Neuronal stem cell (in vitro differentiated cells): ENCODE results near the gene RMDN3. TPM values are rescaled to one million over a fixed set of nuclear protein-coding genes. Genes with fewer than 3 reads are reported as not detected.

Source experiments
- DNase-seq: peaks from one replicate; pipeline ENCODE4 v3.0.0-alpha.2; 2013; ENCODE audit warnings: low spot score
- H2AFZ ChIP-seq: one replicate; pipeline ENCODE4 v1.6.1; 2013; ENCODE audit warnings: mild to moderate bottlenecking, low read length, inconsistent platforms
- H2AK5ac ChIP-seq: 2 replicates; pipeline ENCODE4 v1.6.1; 2013; ENCODE audit warnings: low read depth, mild to moderate bottlenecking, inconsistent platforms, low read length, moderate library complexity, mixed read lengths
- H2BK120ac ChIP-seq: 2 replicates; pipeline ENCODE4 v1.6.1; 2013; ENCODE audit warnings: low read depth, mild to moderate bottlenecking, inconsistent platforms, low read length, moderate library complexity, mixed read lengths
- H2BK12ac ChIP-seq: one replicate; pipeline ENCODE4 v1.6.1; 2013; ENCODE audit warnings: low read length, inconsistent platforms
- H2BK15ac ChIP-seq: 2 replicates; pipeline ENCODE4 v1.6.1; 2013; ENCODE audit warnings: mild to moderate bottlenecking, low read length, inconsistent platforms, mixed read lengths
- H2BK5ac ChIP-seq: one replicate; pipeline ENCODE4 v1.6.1; 2013; ENCODE audit warnings: inconsistent platforms, mild to moderate bottlenecking, low read length, moderate library complexity
- H3K14ac ChIP-seq: one replicate; pipeline ENCODE4 v1.6.1; 2013; ENCODE audit warnings: low read length, inconsistent platforms
- H3K18ac ChIP-seq: 2 replicates; pipeline ENCODE4 v1.6.1; 2013; ENCODE audit warnings: low read length, inconsistent platforms
- H3K23ac ChIP-seq: 2 replicates; pipeline ENCODE4 v1.6.1; 2013; ENCODE audit warnings: low read depth, mild to moderate bottlenecking, mixed read lengths, low read length, inconsistent platforms; ENCODE audit not compliant: poor library complexity
- H3K27ac ChIP-seq: replicated peaks from 3 replicates; pipeline ENCODE4 v1.5.1; 2013; ENCODE audit warnings: low read length, inconsistent platforms
- H3K27me3 ChIP-seq, 3 experiments: 2 replicates each; pipeline ENCODE4 v1.6.1; 2013; ENCODE audit warnings: low read length in 3 of 3, mild to moderate bottlenecking in 2 of 3, inconsistent platforms in 1 of 3, low read depth in 1 of 3, mixed read lengths in 1 of 3, moderate library complexity in 1 of 3; ENCODE audit not compliant: control insufficient read depth in 3 of 3, insufficient read depth in 3 of 3
- H3K36me3 ChIP-seq, 2 donors: replicated peaks in 1 of 2; 2 replicates each; pipeline ENCODE4 v1.6.1; 2013; ENCODE audit warnings: low read length in 2 of 2; ENCODE audit not compliant: control insufficient read depth in 2 of 2, insufficient read depth in 2 of 2
- H3K4ac ChIP-seq: 2 replicates; pipeline ENCODE4 v1.6.1; 2013; ENCODE audit warnings: inconsistent platforms, mild to moderate bottlenecking, low read length, moderate library complexity
- H3K4me1 ChIP-seq, 2 donors: 1 replicate in 1 of 2; 2 replicates in 1 of 2; pipeline ENCODE4 v1.6.1; 2013; ENCODE audit warnings: low read length in 2 of 2, low read depth in 1 of 2; ENCODE audit not compliant: control insufficient read depth in 2 of 2, insufficient read depth in 1 of 2
- H3K4me2 ChIP-seq: one replicate; pipeline ENCODE4 v1.6.1; 2013; ENCODE audit warnings: mild to moderate bottlenecking, low read length, inconsistent platforms; ENCODE audit not compliant: insufficient read depth, poor library complexity, severe bottlenecking
- H3K4me3 ChIP-seq, 2 donors: 2 replicates each; pipeline ENCODE4 v1.5.1; 2013; ENCODE audit warnings: low read length in 2 of 2, mild to moderate bottlenecking in 2 of 2, inconsistent platforms in 1 of 2, moderate library complexity in 1 of 2
- H3K79me1 ChIP-seq: one replicate; pipeline ENCODE4 v1.6.1; 2013; ENCODE audit warnings: low read depth, mild to moderate bottlenecking, inconsistent platforms, low read length, moderate library complexity
- H3K9ac ChIP-seq: one replicate; pipeline ENCODE4 v1.6.1; 2013; ENCODE audit warnings: mild to moderate bottlenecking, low read depth, low read length, inconsistent platforms; ENCODE audit not compliant: poor library complexity
- H3K9me3 ChIP-seq, 2 donors: replicated peaks in 1 of 2; 2 replicates each; pipeline versions ENCODE3 to v1.6.1; 2013; ENCODE audit warnings: low read length in 2 of 2, mild to moderate bottlenecking in 2 of 2, inconsistent platforms in 1 of 2, low read depth in 1 of 2, mixed read lengths in 1 of 2, moderate library complexity in 1 of 2; ENCODE audit not compliant: control insufficient read depth in 2 of 2, insufficient read depth in 1 of 2
- H4K8ac ChIP-seq: one replicate; pipeline ENCODE4 v1.6.1; 2013; ENCODE audit warnings: low read depth, mild to moderate bottlenecking, inconsistent platforms, low read length, moderate library complexity
- H4K91ac ChIP-seq: one replicate; pipeline ENCODE4 v1.6.1; 2013; ENCODE audit warnings: low read length, low read depth, mild to moderate bottlenecking, inconsistent platforms; ENCODE audit not compliant: poor library complexity
- WGBS, 2 donors: extraction: QIAGEN DNeasy Blood & Tissue Kit; methylation state at CpG; one replicate each; pipeline ENCODE4 v1.1.7; 2013; ENCODE audit warnings: missing lambda C conversion rate in 2 of 2, mixed read lengths in 1 of 2; ENCODE audit not compliant: insufficient read length in 2 of 2, insufficient replicate concordance in 1 of 2; ENCODE audit errors: extremely low coverage in 2 of 2; 5-methylcytosine and 5-hydroxymethylcytosine counted together
- polyA plus RNA-seq, 2 experiments: library from polyadenylated mRNA; stranded (reverse); fragments of 200-250 nt; gene quantifications; one replicate each; pipeline ENCODE4 v1.2.3, GENCODE V29; 2013

The RMDN3 gene
- polyA plus RNA-seq (2013, experiment 1 of 2), result 9.7 TPM
- 9.2 TPM for polyA plus RNA-seq (2013, experiment 2 of 2)

GRCh38 chr15:40754883-40755811 lies at the start of gene RMDN3:
Gene RMDN3 (minus strand): TSS chr15:40755254. CDS start chr15:40754783, 471 bp downstream.
- Histone ChIP-seq H3K4me3 (peak within 1 kb of the TSS; percentile 86 to 94), H2BK15ac (no peak within 1 kb of the TSS), H2AFZ (peak within 1 kb of the TSS; percentile 94), H3K4ac (peak within 1 kb of the TSS; percentile 84), H3K4me2 (peak within 1 kb of the TSS; percentile 83), H3K9ac (peak within 1 kb of the TSS; percentile 86), H3K14ac (peak within 1 kb of the TSS; percentile 71), H2BK120ac (no peak within 1 kb of the TSS), H3K18ac (peak within 1 kb of the TSS; percentile 99), H3K4me1 (peaks cover 4 to 8% of the 10 kb centered on the region in 2 donors), H3K79me1 (peaks cover 8% of the 10 kb centered on the region), H3K27ac (peak within 1 kb of the TSS; percentile 92), H3K9me3 (no peaks in the 10 kb centered on the region), H3K27me3 (no peaks in the 10 kb centered on the region), H3K36me3 (peaks cover 7 to 23% of the 10 kb centered on the region in 2 donors), H4K91ac (no peak within 1 kb of the TSS), H2BK12ac (peak within 1 kb of the TSS; percentile 22), H2AK5ac (no peak within 1 kb of the TSS), H2BK5ac (peak within 1 kb of the TSS; percentile 53), H3K23ac (peak within 1 kb of the TSS; percentile 89), H4K8ac (no peak within 1 kb of the TSS)
- no CpG with 5 or more reads among the region's 66 CpGs for WGBS, 2 donors
- DNase-seq, result peak; percentile 96

- Histone ChIP-seq H3K4ac (no peak overlapping the region), H2AFZ (no peak overlapping the region), H3K27ac (no peak overlapping the region), H3K9ac (no peak overlapping the region), H3K79me1 (no peaks in the 10 kb centered on the region), H4K8ac (no peak overlapping the region), H3K4me2 (no peak overlapping the region), H3K36me3 (peaks cover 0 to 12% of the 10 kb centered on the region in 2 donors), H2BK12ac (no peak overlapping the region), H2BK120ac (no peak overlapping the region), H2BK5ac (no peak overlapping the region), H2BK15ac (no peak overlapping the region), H3K9me3 (no peaks in the 10 kb centered on the region), H3K27me3 (no peaks in the 10 kb centered on the region), H3K18ac (no peak overlapping the region), H4K91ac (no peak overlapping the region), H2AK5ac (no peak overlapping the region), H3K14ac (no peak overlapping the region), H3K4me3 (no peak overlapping the region), H3K23ac (no peak overlapping the region), H3K4me1 (peaks cover 5% of the 10 kb centered on the region in 2 donors)
- no CpG with 5 or more reads among the region's 1 CpG for WGBS, 2 donors
- no peak for DNase-seq
Measured at GRCh38 chr15:40803688-40804087, 48.6 kb upstream of the RMDN3 start.

GRCh38 chr15:40803076-40803475 lies 48.0 kb upstream of the RMDN3 start:
- Histone ChIP-seq H4K8ac (no peak overlapping the region), H2BK120ac (no peak overlapping the region), H2BK15ac (no peak overlapping the region), H2BK12ac (no peak overlapping the region), H3K36me3 (peaks cover 0 to 12% of the 10 kb centered on the region in 2 donors), H3K23ac (no peak overlapping the region), H3K27me3 (no peaks in the 10 kb centered on the region), H3K18ac (no peak overlapping the region), H2BK5ac (no peak overlapping the region), H3K9ac (no peak overlapping the region), H3K14ac (no peak overlapping the region), H3K79me1 (no peaks in the 10 kb centered on the region), H3K4me3 (no peak overlapping the region), H3K4me2 (no peak overlapping the region), H2AFZ (no peak overlapping the region), H3K4me1 (peaks cover 4 to 11% of the 10 kb centered on the region in 2 donors), H2AK5ac (no peak overlapping the region), H3K27ac (no peak overlapping the region), H3K9me3 (no peaks in the 10 kb centered on the region), H4K91ac (no peak overlapping the region), H3K4ac (no peak overlapping the region)
- WGBS, 2 donors, result no CpG with 5 or more reads among the region's 2 CpGs
- no peak for DNase-seq

- Histone ChIP-seq H3K9ac (no peak overlapping the region), H2AK5ac (no peak overlapping the region), H3K79me1 (no peaks in the 10 kb centered on the region), H4K8ac (no peak overlapping the region), H3K27ac (no peak overlapping the region), H3K27me3 (no peaks in the 10 kb centered on the region), H3K14ac (no peak overlapping the region), H2BK120ac (no peak overlapping the region), H3K4ac (no peak overlapping the region), H2BK12ac (no peak overlapping the region), H2BK5ac (no peak overlapping the region), H3K4me3 (no peak overlapping the region), H3K4me2 (no peak overlapping the region), H3K4me1 (peaks cover 2 to 10% of the 10 kb centered on the region in 2 donors), H2BK15ac (no peak overlapping the region), H3K18ac (no peak overlapping the region), H2AFZ (no peak overlapping the region), H3K23ac (no peak overlapping the region), H3K9me3 (no peaks in the 10 kb centered on the region), H3K36me3 (peaks cover 0 to 12% of the 10 kb centered on the region in 2 donors), H4K91ac (no peak overlapping the region)
- DNase-seq, result no peak
- WGBS, 2 donors, result no CpG with 5 or more reads among the region's 3 CpGs
Measured at GRCh38 chr15:40799523-40799922, 44.5 kb upstream of the RMDN3 start.
